Measurements from ENCODE around the gene FGF1. TPM values are rescaled to one million over a fixed set of nuclear protein-coding genes. Genes with fewer than 3 reads are reported as not detected.

Gene FGF1
- total RNA-seq, 1 experiment from 2014 or later = not detected

- ChIA-PET POLR2A (no interaction called here), CTCF (interaction anchor here (1.3 kb wide), 1 partner anchor 25 kb away, joined by 4 read pairs; no protein-coding TSS in a partner anchor)
- no peak overlapping the region for H3K4me3 ChIP-seq (ENCODE audit: low read depth in 2 of 2, low read length in 2 of 2)
- no peak for DNase-seq (ENCODE audit: low read depth, low spot score)
- no peaks in the 10 kb centered on the region for H3K27me3 ChIP-seq (ENCODE audit: control insufficient read depth, insufficient read depth, low read length)
- no peaks in the 10 kb centered on the region for H3K36me3 ChIP-seq (ENCODE audit: control insufficient read depth, insufficient read depth, low read length)
- intact Hi-C loops (cut with micrococcal nuclease; ENCODE audit: unreplicated experiment) (no loop called here), in situ Hi-C loops (cut with HindIII; ENCODE audit: low pct_unique_long_range_greater_than_20kb, low sequenced_read_pairs) (no loop called here)
- no peak overlapping the region for H3K27ac ChIP-seq (ENCODE audit: low read length)
- no TSS peak for BruUV-seq (replicated peaks)
- ATAC-seq = no peak
- no peaks in the 10 kb centered on the region for H3K9me3 ChIP-seq (ENCODE audit: control insufficient read depth, insufficient read depth, low read depth, low read length)
- H3K4me1 ChIP-seq (ENCODE audit: control insufficient read depth, insufficient read depth, low read length) = no peaks in the 10 kb centered on the region; the same call in 1 of the 2 replicates
- no peak for TF ChIP-seq TCF7L2 (IDR thresholded peaks at IDR 0.05; ENCODE audit: low read depth, low read length)
- no peak for TF ChIP-seq POLR2AphosphoS5 (IDR thresholded peaks at IDR 0.05; ENCODE audit: low read depth, low read length)
- no peak for TF ChIP-seq CTCF (IDR thresholded peaks at IDR 0.05)
- TF ChIP-seq SIN3A (IDR thresholded peaks at IDR 0.05; ENCODE audit: borderline replicate concordance, insufficient read depth, low read depth, low read length) = no peak
- no peak for TF ChIP-seq REST (IDR thresholded peaks at IDR 0.05; ENCODE audit: insufficient read depth in 1 of 2, low read depth in 2 of 2, low read length in 1 of 2)
These were observed 54.9 kb downstream of the FGF1 start for GRCh38 chr5:142630927-142631539.

GRCh38 chr5:142627383-142628217 lies 58.3 kb downstream of the FGF1 start:
- no peaks in the 10 kb centered on the region; the same call in 1 of the 2 replicates for H3K4me1 ChIP-seq (ENCODE audit: control insufficient read depth, insufficient read depth, low read length)
- no peak overlapping the region for H3K4me3 ChIP-seq (ENCODE audit: low read depth in 2 of 2, low read length in 2 of 2)
- H3K36me3 ChIP-seq (ENCODE audit: control insufficient read depth, insufficient read depth, low read length) = no peaks in the 10 kb centered on the region
- ChIA-PET CTCF (interaction anchor here (0.5 to 0.6 kb wide), 3 partner anchors 30 to 442 kb away, joined by 3 to 5 read pairs (median 3); no protein-coding TSS in a partner anchor), POLR2A (no interaction called here)
- intact Hi-C loops (cut with micrococcal nuclease; ENCODE audit: unreplicated experiment) = no loop called here
- no peak overlapping the region for H3K27ac ChIP-seq (ENCODE audit: low read length)
- no peaks in the 10 kb centered on the region for H3K27me3 ChIP-seq (ENCODE audit: control insufficient read depth, insufficient read depth, low read length)
- BruUV-seq (replicated peaks) = no TSS peak
- H3K9me3 ChIP-seq (ENCODE audit: control insufficient read depth, insufficient read depth, low read depth, low read length) = no peaks in the 10 kb centered on the region
- DNase-seq (ENCODE audit: low read depth, low spot score) (no peak), ATAC-seq (no peak)
- TF ChIP-seq REST (IDR thresholded peaks at IDR 0.05; ENCODE audit: insufficient read depth in 1 of 2, low read depth in 2 of 2, low read length in 1 of 2) (no peak), POLR2AphosphoS5 (IDR thresholded peaks at IDR 0.05; ENCODE audit: low read depth, low read length) (no peak), CTCF (IDR thresholded peaks at IDR 0.05) (no peak), SIN3A (IDR thresholded peaks at IDR 0.05; ENCODE audit: borderline replicate concordance, insufficient read depth, low read depth, low read length) (no peak), TCF7L2 (IDR thresholded peaks at IDR 0.05; ENCODE audit: low read depth, low read length) (no peak)
- in situ Hi-C loops (cut with HindIII; ENCODE audit: low pct_unique_long_range_greater_than_20kb, low sequenced_read_pairs) = no loop called here

Data from Panc1 (cell line).